ENCODE data around the gene LPXN. TPM values are rescaled to one million over a fixed set of nuclear protein-coding genes. Genes with fewer than 3 reads are reported as not detected.
A peak's percentile ranks its signal among the peaks of the same experiment; 100 is the strongest.

Gene LPXN
- total RNA-seq, 2 donors from 2014 or later = 5.0 to 6.0 TPM

DNA sequence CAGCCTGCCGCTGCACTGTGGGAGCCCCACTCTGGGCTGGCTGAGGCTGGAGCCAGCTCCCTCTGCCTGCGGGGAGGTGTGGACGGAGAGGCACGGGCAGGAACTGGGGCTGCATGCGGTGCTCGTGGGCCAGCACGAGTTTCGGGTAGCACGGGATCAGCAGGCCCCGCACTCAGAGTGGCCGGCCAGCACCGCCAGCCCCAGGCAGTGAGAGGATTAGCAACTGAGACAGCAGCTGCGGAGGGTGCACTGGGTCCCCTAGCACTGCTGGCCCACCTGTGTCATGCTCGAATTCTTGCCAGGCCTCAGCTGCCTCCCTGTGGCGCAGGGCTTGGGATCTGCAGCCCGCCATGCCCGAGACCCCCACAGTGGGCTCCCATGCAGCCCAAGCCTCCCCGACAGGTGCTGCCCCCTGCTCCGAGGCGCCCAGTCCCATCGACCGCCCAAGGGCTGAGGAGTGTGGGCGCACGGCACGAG lies 43.8 kb downstream of the LPXN start:
- ATAC-seq = no peak
- intact Hi-C loops (cut with DNase I) = no loop called here
- no peak for DNase-seq

DNA sequence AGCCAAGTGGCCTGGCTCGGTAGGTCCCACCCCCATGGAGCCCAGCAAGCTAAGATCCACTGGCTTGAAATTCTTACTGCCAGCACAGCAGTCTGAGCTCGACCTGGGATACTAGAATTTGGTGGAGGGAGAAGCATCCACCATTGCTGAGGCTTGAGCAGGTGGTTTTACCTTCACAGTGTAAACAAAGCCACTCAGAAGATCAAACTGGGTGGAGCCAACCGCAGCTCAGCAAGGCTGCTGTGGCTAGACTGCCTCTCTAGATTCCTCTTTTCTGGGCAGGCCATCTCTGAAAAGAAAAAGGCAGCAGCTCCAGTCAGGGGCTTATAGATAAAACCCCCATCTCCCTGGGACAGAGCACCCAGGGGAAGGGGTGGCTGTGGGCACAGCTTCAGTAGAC lies 45.4 kb downstream of the LPXN start:
- ATAC-seq = no peak
- intact Hi-C loops (cut with DNase I) = no loop called here

DNA sequence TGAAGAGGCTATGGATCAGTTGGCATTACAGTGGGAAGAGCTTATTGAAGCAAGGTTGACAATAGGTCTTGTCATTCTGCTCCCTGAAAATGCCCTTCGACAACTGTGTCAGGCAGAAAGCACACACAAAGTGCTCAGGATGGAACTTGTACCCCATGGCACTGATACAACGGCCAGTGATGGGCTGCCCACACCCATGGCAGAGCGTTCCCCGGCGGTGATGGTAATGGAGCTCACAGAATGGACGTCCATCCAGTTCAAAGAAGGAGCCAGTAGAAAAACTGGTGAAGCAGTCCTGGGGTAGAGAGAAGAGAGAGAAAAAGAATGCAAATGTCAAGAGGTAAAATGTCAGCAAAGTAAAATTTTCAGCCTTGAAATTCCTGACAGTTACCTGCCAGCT lies 48.2 kb downstream of the LPXN start:
- DNase-seq = no peak
- intact Hi-C loops (cut with DNase I) = no loop called here

More for the DNA sequence above, 45.4 kb downstream of the LPXN start:
- no peak for DNase-seq

DNA sequence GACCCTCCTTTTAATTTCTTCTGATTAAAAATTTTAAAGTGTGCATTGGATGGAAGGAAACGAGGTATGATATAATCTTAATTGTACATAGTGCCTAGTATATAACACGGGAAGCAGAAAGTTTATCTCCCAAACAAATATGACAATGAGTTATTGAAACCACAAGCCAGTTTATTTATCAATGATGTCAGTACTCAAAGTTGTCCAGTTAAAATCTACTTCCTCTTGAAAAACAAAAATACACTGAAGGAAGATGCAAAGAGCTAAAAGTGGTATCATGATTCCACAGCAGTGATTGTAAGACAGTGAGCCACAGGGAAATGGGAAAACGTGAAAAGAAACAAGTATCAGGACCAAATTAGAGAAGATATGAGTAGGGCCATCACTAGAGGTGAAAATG lies 48.9 kb downstream of the LPXN start:
- ATAC-seq = no peak
- intact Hi-C loops (cut with DNase I) = no loop called here
- no peak for DNase-seq

More for the DNA sequence above, 48.2 kb downstream of the LPXN start:
- ATAC-seq = no peak

DNA sequence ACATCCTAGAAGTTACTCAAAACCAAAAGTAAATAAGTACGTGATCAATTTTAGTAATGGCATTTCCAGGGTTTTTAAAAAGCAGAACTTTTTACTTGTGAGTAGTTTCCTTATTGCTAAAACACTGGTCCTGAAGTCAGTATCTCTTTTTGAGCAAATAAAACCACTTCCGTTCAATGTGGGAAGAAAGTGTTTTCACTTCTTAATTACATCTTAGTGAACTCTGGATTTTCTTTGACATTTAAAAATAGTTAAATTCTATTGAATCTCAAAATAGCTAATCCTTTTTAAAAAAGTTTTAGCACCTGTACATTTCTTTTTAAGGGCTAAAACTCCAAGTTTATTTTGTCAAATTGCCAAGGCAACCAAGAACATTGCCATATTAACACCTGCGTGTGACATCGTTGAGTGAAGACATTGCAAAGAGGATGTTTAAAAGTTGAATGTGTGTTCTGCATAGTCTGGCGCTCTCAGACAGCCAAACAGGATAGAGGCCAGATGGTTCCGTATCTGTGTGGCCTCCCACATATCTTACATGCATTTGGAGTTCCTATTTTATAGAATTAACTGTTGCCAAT lies 50.5 kb downstream of the LPXN start:
- intact Hi-C loops (cut with DNase I) = no loop called here
- no peak for DNase-seq
- peak in 1 of 2 donors; percentile 41 for ATAC-seq

DNA sequence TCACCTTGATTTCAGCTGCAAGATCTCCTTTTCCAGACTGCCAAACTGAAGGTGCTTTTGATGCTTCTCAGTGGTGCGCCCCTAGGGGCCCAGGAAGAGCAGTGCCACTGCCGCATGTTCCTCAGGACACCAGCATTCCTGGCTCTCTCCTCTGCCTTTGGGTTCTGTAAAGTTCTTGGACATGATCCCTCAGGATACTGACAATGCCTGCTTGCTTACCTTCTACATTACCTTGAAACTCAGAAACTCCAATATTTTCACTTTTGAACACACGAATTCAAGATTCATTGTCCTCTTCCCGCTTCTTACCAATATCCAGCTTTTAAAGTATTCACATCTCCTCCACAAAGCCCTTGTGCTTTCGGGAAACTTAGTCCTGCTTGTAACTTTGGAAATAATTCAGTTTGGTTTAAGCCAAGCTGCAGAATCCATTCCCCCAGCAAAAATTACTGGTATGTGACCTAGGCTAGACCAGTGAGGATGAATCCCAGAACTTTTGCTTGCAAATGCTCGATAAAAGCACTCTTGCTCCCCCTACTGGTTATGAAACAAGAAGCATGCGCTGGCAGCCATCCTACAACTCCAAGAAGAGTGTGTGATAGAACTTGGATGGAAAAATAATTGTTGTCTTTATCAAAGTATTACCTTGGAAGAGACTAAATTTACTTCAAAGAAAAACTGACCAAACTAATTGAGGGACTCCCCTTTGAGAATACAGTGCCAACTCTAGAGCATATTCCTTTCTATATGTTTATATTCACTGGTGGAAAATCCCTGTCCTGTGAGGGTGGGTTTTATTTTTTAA lies 51.2 kb downstream of the LPXN start:
- intact Hi-C loops (cut with DNase I) = no loop called here
- DNase-seq (peak; percentile 44), ATAC-seq (peak; percentile 83 to 92)

DNA sequence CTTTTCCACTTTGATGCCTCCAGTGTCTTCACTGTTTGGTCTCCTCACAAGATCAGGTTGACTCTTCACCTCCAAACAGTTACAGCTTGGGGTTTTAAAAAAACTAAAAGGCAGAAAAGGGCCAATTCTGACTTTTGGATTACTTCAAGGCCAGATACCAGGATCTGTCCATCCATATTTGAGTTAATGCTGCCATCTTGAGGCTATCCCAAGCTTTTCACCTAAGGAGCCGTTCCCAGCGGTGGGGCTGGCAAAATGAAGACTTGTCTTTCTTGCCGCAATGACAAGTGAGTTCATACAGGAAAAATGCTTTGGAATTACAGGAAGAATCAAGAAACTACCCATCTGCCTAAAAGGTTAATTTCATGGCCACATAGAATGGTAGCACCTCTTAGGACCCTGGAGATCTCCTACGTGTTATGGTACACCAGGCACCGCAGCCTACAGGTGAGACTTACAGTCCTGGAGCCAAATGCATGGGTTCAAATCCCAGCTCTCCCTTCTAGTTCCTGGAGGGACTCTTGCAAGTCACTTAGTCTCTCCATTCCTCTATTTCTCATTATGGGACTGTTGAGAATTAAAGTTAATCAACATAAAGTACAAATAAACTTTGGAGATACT lies 61.8 kb downstream of the LPXN start:
- DNase-seq (peak; percentile 19), ATAC-seq (peak; percentile 80 to 81)

DNA sequence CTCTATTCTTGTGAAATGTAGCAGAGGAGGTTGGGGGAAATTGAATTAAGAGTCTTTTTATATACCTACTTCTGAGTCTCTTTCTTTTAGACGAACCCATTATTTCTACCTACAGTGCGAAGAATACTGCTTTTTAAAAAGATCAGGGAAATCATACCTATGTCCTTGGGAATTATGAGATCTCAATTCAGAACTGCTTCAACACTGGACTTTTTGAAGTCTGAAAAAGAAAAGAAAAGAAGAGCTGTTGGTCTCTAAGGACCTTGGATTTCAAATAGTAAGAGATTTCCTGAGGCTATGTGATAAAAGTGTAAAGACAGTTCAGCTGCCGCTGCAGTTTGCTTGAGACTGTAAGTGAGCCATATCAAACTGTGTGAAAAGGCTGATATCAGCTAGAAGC lies 64.0 kb downstream of the LPXN start:
- no peak for ATAC-seq
- no peak for DNase-seq
- intact Hi-C loops (cut with DNase I) = loop anchor here (10.0 kb wide), 3 partner anchors 867 to 1057 kb away; partner anchors contain the start of genes RTN4RL2 (in 1 of the 2) and YPEL4 (in 1 of the 2)

More for the DNA sequence above, 61.8 kb downstream of the LPXN start:
- intact Hi-C loops (cut with DNase I) = loop anchor here (10.0 kb wide), 3 partner anchors 869 to 1059 kb away; partner anchors contain the start of genes RTN4RL2 (in 1 of the 2) and YPEL4 (in 1 of the 2)

DNA sequence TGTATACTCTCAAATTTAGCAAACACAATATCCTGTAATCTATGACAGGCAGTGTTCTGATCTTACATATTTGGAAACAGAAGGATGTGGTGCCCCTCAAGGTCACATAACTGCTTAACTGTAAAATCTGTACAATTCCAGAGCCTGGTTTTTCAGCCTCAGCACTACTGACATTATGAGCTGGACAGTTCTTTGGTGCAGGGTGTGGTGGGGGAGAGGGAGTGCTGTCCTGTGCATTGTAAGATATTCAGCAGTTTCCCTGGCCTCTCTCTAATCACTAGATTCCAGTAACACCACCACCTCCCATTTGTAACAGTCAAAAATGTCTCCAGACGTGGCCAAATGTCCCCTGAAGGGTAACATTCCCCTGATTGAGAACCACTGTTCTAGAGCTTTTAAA lies 65.9 kb downstream of the LPXN start:
- no peak for ATAC-seq
- DNase-seq = no peak
- intact Hi-C loops (cut with DNase I) = loop anchor here (10.0 kb wide), 3 partner anchors 865 to 1055 kb away; partner anchors contain the start of genes RTN4RL2 (in 1 of the 2) and YPEL4 (in 1 of the 2)

DNA sequence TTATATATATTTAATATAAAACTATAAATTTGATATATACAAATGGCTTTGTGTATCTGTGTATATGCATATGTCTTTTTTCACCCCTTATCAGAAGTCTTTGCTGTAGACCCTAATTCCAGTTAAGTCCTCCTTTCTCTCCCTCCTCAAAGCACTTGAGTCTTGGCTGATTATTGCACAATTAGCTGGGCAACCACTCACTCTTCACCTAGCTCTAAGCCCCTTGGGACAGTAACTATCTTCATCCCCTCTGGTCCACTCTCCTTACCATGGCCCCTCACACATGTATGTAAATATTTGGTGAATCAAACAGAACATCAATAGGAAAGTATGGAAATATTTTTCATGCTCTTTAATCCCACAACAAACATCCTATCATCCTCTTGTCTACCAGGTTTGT lies 66.8 kb downstream of the LPXN start:
- intact Hi-C loops (cut with DNase I) = no loop called here
- ATAC-seq = no peak
- DNase-seq = no peak

DNA sequence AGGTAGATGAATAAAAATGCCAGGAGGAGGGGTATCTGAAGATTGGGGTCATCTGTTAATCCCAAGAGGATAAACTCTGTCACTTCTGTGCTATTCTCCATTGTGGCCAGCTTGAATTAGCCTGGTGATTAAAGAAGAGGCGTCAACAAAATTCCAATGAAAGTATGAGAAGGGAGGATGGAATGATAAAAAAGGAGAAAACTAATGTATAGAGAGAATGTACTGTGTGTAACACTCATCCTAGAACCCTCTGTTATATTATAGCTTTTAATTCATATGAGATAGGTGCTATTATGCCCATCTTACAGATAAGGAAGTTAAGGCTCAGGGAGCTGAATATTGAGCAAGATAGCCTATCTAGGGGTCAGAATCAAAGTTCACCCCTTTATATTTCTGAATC lies 67.7 kb downstream of the LPXN start, which contains the start of gene OR5B21:
Gene OR5B21 (minus strand): TSS at position 101 of the 400 bp plus-strand sequence. CDS start 0 bp downstream, at position 101.
- ATAC-seq (no peak), DNase-seq (no peak)

DNA sequence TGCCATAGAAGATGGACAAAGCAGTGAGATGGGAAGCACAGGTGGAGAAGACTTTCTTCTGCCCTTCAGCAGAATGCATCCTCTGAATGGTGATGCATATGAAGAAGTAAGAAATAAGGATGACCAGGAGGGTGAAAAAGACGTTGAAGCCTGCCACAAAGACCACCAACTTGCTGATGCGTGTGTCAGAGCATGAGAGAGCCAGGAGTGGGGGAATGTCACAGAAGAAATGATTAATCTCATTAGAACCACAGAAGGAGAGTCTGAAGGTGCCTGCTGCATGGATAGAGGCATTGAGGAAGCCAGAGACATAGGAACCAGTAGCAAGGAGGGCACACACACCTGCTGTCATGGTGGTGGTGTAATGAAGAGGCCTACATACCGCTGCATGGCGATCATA lies 68.3 kb downstream of the LPXN start:
- ATAC-seq (no peak), DNase-seq (no peak)
- intact Hi-C loops (cut with DNase I) = no loop called here

More for the DNA sequence above, 67.7 kb downstream of the LPXN start, which contains the start of gene OR5B21:
- intact Hi-C loops (cut with DNase I) = no loop called here

DNA sequence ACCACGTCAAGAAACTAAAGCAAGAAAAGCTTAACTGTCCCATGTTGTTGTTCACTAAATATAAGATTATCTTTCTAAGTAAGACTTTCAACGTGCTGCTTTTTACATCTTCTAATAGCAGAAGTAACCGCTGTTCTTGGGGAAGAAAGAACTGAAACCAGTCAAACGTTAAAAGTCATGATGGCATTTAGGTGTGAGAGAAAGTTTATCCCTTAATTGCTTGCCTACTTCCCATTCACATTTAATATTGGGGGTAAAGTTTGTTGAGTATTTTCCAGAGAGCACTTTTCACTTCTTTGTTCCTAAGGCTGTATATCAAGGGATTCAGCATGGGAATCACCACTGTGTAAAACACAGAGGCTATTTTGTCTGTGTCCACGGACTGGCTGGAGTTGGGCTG lies 68.7 kb downstream of the LPXN start:
- intact Hi-C loops (cut with DNase I) = no loop called here
- ATAC-seq (no peak), DNase-seq (no peak)

DNA sequence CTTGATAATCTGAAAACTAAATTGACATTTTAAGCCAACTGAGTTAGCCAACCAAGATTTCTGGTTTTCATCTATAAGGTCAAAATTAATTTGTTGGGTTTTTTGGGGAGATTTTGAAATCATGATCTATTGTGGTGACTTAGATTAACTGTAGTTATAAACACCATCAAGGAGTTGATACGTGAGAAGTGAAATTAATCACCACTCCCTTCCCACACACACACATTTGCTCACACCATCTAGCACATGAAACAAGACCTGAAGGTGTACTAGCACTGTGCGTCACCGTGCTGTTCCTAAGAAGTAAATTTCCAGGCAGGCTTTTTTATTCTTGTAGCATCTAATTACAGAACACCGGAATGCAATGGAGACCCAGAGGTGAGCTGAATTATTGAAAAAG lies 69.8 kb downstream of the LPXN start:
- ATAC-seq = no peak
- DNase-seq = no peak
- intact Hi-C loops (cut with DNase I) = no loop called here

DNA sequence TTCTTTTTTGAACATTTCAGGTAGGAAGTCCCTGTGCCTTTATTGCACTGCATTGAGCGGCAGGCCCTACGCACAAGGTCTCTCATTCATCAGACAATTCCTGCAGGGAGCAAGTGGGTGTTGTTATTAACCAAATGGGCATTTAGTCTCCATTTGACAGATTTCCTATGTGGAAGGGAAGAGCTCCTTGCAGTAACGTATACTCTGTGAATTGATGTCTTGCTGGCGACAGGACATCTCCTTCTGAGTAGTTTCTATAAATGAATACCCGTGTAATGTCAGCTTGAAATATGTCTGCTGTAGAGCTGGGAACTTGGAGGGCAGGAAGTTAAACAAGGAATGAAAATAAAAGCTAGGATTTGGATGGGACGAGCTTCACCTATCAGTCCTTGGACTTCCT lies 71.4 kb downstream of the LPXN start:
- intact Hi-C loops (cut with DNase I) = no loop called here
- ATAC-seq = no peak

DNA sequence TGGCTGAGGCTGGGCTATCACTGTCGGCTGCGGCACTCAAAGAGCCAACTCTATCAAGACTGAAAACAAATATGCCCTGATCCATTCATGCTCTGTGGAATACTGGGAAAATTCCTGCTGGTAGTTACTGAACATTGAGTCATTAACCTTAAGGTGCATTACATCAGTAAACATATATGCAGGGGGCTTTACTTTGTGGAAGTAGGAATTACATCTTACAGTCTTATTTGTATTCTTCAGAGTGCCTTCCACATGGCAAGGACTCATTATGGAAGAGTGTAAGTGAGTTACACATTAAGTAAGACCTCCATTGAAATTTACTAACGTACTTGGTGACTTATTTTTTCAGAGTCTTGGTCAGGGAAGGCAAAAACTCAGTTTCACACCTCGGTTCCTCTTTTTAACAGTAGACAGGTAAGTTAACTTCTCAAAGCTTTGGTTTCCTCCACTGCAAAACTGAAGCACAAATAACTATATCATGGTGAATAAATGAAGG lies 72.2 kb downstream of the LPXN start:
- DNase-seq (no peak), ATAC-seq (no peak)
- intact Hi-C loops (cut with DNase I) = no loop called here

More for the DNA sequence above, 71.4 kb downstream of the LPXN start:
- DNase-seq = no peak

DNA sequence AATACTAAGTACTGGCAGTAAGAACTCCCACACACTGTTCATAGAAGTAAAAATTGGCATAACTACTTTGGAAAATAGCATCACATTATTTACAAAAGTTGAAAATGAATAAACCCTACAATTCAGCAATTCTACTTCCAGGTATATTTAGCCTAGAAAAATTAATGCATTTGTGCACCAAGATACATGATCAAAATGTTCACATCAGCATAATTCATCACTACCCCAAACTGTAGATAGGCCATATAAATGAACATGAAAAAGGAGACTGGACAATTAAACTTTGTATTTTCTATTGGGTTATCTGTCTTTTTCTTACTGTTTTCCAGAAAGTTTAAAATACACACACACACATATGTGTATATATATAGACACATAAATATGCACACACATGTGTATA lies 73.7 kb downstream of the LPXN start:
- ATAC-seq (no peak), DNase-seq (no peak)
- intact Hi-C loops (cut with DNase I) = no loop called here

DNA sequence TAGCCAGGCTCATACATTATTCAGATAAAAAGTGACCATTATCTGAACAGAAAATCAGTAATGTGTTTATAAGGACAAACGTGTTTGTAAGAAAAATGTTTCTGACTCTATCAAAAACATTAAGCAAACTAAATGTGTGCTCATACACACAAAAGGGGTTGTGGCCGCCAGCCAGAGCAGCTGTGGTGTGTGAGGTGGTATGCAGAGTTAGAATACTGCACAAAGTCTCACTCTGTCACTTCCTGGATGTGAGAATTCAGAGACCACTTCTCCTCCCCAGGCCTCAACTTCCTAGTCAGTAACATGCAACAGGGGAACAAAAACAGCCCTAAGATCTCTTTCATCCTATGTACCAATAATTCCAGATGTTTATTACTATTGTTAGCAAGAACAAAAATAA lies 77.2 kb downstream of the LPXN start:
- intact Hi-C loops (cut with DNase I) = no loop called here

DNA sequence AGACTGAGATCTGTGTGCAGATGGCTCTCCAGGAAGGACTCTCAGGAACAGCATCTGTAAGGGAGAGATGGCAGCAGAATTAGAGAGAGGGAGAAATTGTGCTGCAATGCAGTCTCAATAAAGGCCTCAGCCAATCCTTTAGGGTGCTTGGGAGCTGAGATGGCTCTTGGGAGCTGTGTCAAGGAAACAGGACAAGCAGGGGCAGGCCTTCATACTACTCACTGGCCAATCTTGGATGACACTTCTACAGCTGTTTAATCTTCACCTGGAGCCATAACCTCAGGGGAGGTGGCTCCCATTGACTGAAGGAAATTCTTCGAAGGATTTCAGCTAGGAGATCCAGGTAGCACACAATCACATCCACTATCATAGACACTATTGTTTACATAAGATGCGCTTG lies 77.7 kb downstream of the LPXN start:
- DNase-seq (no peak), ATAC-seq (no peak)
- intact Hi-C loops (cut with DNase I) = no loop called here

More for the DNA sequence above, 77.2 kb downstream of the LPXN start:
- ATAC-seq (no peak), DNase-seq (no peak)

DNA sequence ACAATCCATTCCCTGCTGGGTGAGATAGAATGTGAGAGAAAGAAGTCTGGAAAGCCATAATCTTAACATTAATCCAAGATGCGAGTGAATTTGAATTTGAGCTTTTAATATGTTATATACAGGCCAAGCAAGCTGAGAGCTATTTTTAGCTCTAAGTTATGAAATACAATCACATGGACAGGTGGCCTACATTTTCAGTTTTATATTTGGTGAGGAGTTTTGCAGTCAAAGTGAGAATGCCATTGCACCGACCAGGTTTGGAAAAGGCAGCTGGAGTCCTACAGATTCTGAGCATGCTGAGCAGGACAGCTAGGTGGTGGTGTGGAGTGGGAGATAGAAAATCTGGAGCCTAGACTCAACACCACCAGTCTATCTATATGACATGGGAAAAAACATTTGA lies 79.8 kb downstream of the LPXN start:
- ATAC-seq = no peak
- intact Hi-C loops (cut with DNase I) = no loop called here
- no peak for DNase-seq
